Body of pancreas (tissue), 4 donors: ENCODE results near the gene PLA2R1.

ENCODE experiments used
- CTCF ChIP-seq, 7 experiments: fragments of 450-650 bp in 4 of 7; fragments of 200-600 bp in 3 of 7; sonication (generic) in 3 of 7; IDR thresholded peaks; one replicate each; pipeline ENCODE4 v1.5.1; 2016 to 2019; ENCODE audit warnings: antibody characterized with exemption in 7 of 7
- POLR2A ChIP-seq, 3 donors: fragments of 450-650 bp; IDR thresholded peaks; one replicate each; pipeline ENCODE4 v1.6.1; 2016; ENCODE audit warnings: antibody characterized with exemption in 3 of 3, mild to moderate bottlenecking in 2 of 3

DNA sequence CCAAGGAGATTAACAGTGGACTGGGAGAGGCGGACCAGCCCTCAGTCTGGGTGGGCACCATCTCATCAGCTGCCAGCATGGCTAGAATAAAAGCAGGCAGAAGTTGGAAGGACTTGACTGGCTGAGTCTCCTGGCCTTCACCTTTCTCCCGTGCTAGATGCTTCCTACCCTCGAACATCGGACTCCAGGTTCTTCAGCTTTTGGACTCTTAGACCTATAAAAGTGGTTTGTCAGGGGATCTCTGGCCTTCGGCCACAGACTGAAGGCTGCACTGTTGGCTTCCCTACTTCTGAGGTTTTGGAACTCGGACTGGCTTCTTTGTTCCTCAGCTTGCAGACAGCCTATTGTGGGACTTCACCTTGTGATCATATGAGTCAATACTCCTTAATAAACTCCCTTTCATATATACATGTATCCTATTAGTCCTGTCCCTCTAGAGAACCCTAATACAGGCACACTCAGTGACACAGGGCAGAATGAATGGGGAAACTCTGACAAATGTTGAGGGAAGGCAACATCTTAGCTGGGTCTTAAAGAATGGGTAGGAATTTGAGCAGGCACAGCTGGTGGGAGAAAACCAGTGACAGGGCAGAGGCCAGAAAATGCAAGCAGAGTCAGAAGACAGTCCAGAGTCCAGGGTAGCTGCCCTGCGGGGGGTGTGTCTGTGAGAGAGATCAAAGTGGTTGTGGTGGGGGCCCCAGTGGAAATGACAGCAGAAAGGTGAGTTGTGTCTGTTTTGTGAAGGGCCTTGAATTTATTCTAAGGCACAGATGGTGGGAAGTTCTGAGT lies 156.3 kb downstream of the PLA2R1 start:
- TF ChIP-seq POLR2A (IDR thresholded peaks at IDR 0.05) (no peak), CTCF (IDR thresholded peaks at IDR 0.05) (no peak)
